ENCODE measurements around the gene PCDHAC2.

The PCDHAC2 gene

GRCh38 chr5:140989254-140990020 lies 23.2 kb downstream of the PCDHAC2 start:
- DNase-seq, result no peak

GRCh38 chr5:140992828-140993227 lies 26.6 kb downstream of the PCDHAC2 start:
- no peak for DNase-seq

DNA sequence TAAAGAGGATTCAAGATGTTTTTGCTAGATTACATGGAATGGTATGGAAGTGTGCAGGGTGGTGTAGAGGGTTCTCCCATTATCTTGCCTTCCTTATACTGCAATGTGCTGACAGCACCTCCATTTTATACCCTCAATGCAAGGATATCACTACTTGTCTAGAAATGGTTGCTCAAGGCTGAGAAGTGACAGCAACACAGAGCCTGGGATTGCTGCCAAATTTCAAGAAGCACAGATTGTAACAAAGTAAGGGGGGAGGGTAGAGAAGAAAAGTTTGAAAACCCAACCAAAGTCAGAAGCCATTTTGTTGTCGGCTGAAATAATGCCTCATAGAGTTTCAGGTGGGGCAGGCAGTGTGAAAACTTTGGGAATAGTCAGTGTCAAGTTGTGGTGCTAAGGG lies 29.8 kb downstream of the PCDHAC2 start:
- DNase-seq, result no peak

- no peak for DNase-seq
Measured at GRCh38 chr5:140998921-140999410, 32.7 kb downstream of the PCDHAC2 start.

DNA sequence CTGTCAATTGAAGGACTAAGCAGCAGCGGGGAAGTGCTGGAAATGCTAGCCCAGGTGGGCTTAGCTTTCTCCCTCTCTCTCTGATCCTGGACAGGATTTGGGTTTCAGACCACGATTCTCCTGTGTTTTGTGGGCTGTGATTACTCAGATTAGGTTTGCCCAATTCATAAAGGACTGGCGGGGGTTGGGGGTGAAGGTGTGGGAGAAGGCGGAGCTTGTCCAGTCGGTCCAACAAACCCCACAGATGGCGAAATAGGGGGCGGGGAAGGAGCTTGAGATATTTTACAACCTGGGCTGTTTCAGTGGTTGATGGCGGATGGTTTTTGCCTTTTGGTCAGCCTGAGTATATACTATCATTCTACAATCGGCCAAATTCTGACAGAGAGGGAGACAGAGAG lies 35.2 kb downstream of the PCDHAC2 start:
- DNase-seq, result no peak

- DNase-seq, result no peak
Measured at GRCh38 chr5:141001844-141002604, 35.7 kb downstream of the PCDHAC2 start.

GRCh38 chr5:141002605-141002965 lies 36.3 kb downstream of the PCDHAC2 start:
- DNase-seq, result no peak

GRCh38 chr5:141003031-141003430 lies 36.8 kb downstream of the PCDHAC2 start:
- no peak for DNase-seq

DNA sequence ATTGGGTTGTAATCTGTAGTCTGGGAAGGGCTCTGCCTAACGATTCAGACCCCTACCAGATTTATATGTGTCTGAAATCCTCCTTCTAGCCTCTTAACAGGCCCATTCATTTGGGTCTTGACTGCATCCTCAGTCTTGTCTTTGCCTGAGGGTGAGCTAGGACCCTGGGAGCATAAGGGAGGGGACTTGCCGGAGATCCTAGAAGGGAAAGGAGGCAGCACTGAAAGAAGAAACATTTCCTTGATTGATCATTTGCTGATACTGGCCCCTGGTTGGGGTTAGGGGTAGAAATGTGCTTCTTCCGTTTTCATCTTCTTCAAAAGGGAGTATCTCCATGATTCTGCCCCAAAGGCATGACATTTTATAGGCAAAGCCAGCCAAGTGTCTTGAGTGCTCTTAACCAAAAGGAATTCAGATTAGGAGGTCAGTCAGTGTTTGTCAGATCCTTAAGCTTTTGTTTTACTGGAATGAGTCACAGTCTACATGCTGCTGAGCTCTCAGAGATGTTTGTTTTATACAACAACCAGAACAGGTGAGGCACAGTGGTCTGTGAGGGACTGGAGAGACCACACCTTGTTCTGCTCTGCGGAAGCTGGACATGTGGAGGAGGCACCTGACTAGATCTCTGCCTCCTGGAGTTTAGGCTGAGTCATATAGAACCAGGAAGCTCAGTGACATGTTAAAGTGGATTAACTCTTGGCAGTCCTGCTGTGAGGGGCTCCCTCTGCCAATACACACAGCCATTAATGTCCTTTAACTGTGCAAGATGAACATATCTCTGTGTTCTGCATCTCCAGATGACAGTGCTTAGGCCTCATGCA lies 37.7 kb downstream of the PCDHAC2 start:
- DNase-seq, result no peak

DNA sequence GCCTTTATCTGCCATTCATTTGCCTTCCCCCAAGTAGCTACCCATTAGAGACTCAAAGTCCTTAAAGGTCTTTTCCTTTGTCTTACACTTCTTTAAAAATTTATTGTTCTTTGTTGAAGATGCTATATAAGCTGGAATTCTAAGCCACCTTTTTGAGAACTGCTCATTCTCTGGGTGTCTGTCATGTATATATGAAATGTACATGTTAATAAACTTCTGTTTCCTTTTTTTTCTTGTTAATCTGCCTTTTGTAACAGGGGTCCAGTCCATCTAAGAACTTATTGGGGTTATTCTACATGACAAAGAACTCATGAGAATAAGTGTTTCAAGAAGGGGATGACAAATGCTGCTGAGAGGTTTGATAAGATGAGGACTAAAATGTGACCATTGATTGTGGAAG lies 41.5 kb downstream of the PCDHAC2 start:
- no peak for DNase-seq

- DNase-seq, result no peak
Measured at GRCh38 chr5:141010047-141010793, 43.9 kb downstream of the PCDHAC2 start.

DNA sequence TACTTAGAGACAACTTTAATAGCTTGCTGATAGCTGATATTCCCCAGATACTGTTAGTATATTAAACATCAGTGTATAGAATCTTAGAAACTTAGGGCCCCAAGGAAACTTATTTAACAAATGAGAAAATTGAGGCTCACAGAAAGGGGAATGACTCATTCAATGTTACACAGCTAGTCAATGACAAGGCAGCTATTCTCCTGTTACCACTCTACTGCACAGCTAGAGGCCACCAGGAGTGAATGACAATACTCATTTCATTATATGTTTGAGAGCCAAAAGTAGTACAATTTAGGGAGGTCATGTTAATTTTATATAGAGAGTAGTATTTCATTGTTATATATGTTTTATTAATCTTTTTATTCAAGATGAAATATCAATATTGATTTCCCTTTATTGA lies 51.7 kb downstream of the PCDHAC2 start:
- no peak for DNase-seq

Measured in activated CD4-positive, alpha-beta T cell treated with anti-CD3 and anti-CD28 coated beads for 4 hours (primary cell).